ENCODE measurements around the gene IYD.
"Not testable (repeated sequence)": the region's sequence is repeated elsewhere in the genome, so short reads cannot be mapped to it uniquely, and the experiment has no call there.

The IYD gene

GRCh38 chr6:150352321-150353296, 16.2 kb upstream of the IYD start:
- no peak for DNase-seq

GRCh38 chr6:150353445-150353844, 15.4 kb upstream of the IYD start:
- DNase-seq = no peak

- no peak for DNase-seq
These were observed 13.8 kb upstream of the IYD start for GRCh38 chr6:150354754-150355571.

- no peak for DNase-seq
These were observed 12.9 kb upstream of the IYD start for GRCh38 chr6:150355932-150356331.

- no peak for DNase-seq
These were observed 6.9 kb upstream of the IYD start for GRCh38 chr6:150361876-150362275.

- DNase-seq = no peak
These were observed 5.1 kb upstream of the IYD start for GRCh38 chr6:150363733-150364132.

- no peak for DNase-seq
These were observed 2.6 kb upstream of the IYD start for GRCh38 chr6:150366118-150366778.

GRCh38 chr6:150369408-150369807, 596 bp downstream of the IYD start:
- DNase-seq = no peak

GRCh38 chr6:150370112-150370511, 1.3 kb downstream of the IYD start:
- DNase-seq = no peak

- no peak for DNase-seq
These were observed 2.5 kb downstream of the IYD start for GRCh38 chr6:150371356-150371755.

- no peak for DNase-seq
These were observed 3.2 kb downstream of the IYD start for GRCh38 chr6:150372051-150372450.

GRCh38 chr6:150373260-150373701, 4.5 kb downstream of the IYD start:
- DNase-seq = no peak

- DNase-seq = not testable (repeated sequence)
These were observed 5.5 kb downstream of the IYD start for GRCh38 chr6:150374346-150374745.

- no peak for DNase-seq
These were observed 8.5 kb downstream of the IYD start for GRCh38 chr6:150377211-150377781.

- no peak for DNase-seq
These were observed 11.4 kb downstream of the IYD start for GRCh38 chr6:150380256-150380655.

- DNase-seq = no peak
These were observed 13.4 kb downstream of the IYD start for GRCh38 chr6:150382171-150382570.

- no peak for DNase-seq
These were observed 22.6 kb downstream of the IYD start for GRCh38 chr6:150391414-150391813.

- DNase-seq = no peak
These were observed 23.1 kb downstream of the IYD start for GRCh38 chr6:150391890-150392289.

GRCh38 chr6:150392452-150393220, 23.8 kb downstream of the IYD start:
- no peak for DNase-seq

- no peak for DNase-seq
These were observed 25.5 kb downstream of the IYD start for GRCh38 chr6:150394053-150394898.

GRCh38 chr6:150394899-150395295, 26.1 kb downstream of the IYD start:
- no peak for DNase-seq
